ENCODE data around the gene USP47. TPM values are rescaled to one million over a fixed set of nuclear protein-coding genes. Genes with fewer than 3 reads are reported as not detected.
A peak's percentile ranks its signal among the peaks of the same experiment; 100 is the strongest.

Gene USP47
- total RNA-seq, 4 donors from 2014 or later = 50.3 to 83.0 (median 69.6) TPM

GRCh38 chr11:11813288-11813962, 28.3 kb upstream of the USP47 start:
- TF ChIP-seq CTCF (IDR thresholded peaks at IDR 0.05) = no peak
- TF ChIP-seq POLR2A (IDR thresholded peaks at IDR 0.05) = no peak
- DNase-seq (ENCODE audit: low spot score in 2 of 2) = peak in 1 of 2 donors; percentile 58
- intact Hi-C loops (cut with DNase I; ENCODE audit: low total_unique reads) = no loop called here
- WGBS, 2 donors = 50 to 58% methylated on average over 3 of the region's 3 CpGs
- no peak overlapping the region for H3K4me3 ChIP-seq (ENCODE audit: low read depth, poor library complexity, severe bottlenecking)

- no peak overlapping the region for H3K4me3 ChIP-seq (ENCODE audit: low read depth, poor library complexity, severe bottlenecking)
- TF ChIP-seq CTCF (IDR thresholded peaks at IDR 0.05) (no peak), POLR2A (IDR thresholded peaks at IDR 0.05) (no peak)
- no peak for DNase-seq (ENCODE audit: low spot score in 2 of 2)
- WGBS, 2 donors = 92 to 94% methylated on average over 7 of the region's 7 CpGs
- intact Hi-C loops (cut with DNase I; ENCODE audit: low total_unique reads) = no loop called here
Observed at GRCh38 chr11:11814614-11815452, 26.9 kb upstream of the USP47 start.

GRCh38 chr11:11816511-11817314, 25.1 kb upstream of the USP47 start:
- 54 to 84% methylated on average over 2 of the region's 2 CpGs for WGBS, 2 donors
- intact Hi-C loops (cut with DNase I; ENCODE audit: low total_unique reads) = no loop called here
- H3K4me3 ChIP-seq (ENCODE audit: low read depth, poor library complexity, severe bottlenecking) = no peak overlapping the region

GRCh38 chr11:11817957-11818356, 23.8 kb upstream of the USP47 start:
- 94% methylated on average over 5 of the region's 5 CpGs for WGBS, 2 donors
- H3K4me3 ChIP-seq (ENCODE audit: low read depth, poor library complexity, severe bottlenecking) = no peak overlapping the region
- no peak for DNase-seq (ENCODE audit: low spot score in 2 of 2)
- TF ChIP-seq CTCF (IDR thresholded peaks at IDR 0.05) = no peak
- no peak for TF ChIP-seq POLR2A (IDR thresholded peaks at IDR 0.05)
- intact Hi-C loops (cut with DNase I; ENCODE audit: low total_unique reads) = no loop called here

More at GRCh38 chr11:11816511-11817314, 25.1 kb upstream of the USP47 start:
- DNase-seq (ENCODE audit: low spot score in 2 of 2) = no peak
- TF ChIP-seq POLR2A (IDR thresholded peaks at IDR 0.05) (no peak), CTCF (IDR thresholded peaks at IDR 0.05) (no peak)

GRCh38 chr11:11818529-11819121, 23.1 kb upstream of the USP47 start:
- TF ChIP-seq CTCF (IDR thresholded peaks at IDR 0.05) (no peak), POLR2A (IDR thresholded peaks at IDR 0.05) (no peak)
- no peak overlapping the region for H3K4me3 ChIP-seq (ENCODE audit: low read depth, poor library complexity, severe bottlenecking)
- WGBS, 2 donors = 68 to 87% methylated on average over 2 of the region's 2 CpGs
- intact Hi-C loops (cut with DNase I; ENCODE audit: low total_unique reads) = no loop called here
- DNase-seq (ENCODE audit: low spot score in 2 of 2) = no peak

Data from lower leg skin (tissue), 4 donors.